HG03354 (cell line): ENCODE results near the gene ZBTB20.

Source experiments
- ATAC-seq: cut with Tn5 transposase; IDR thresholded peaks from one replicate; pipeline ENCODE4 v1.9.1; 2021; ENCODE audit warnings: mild to moderate bottlenecking; ENCODE audit not compliant: unreplicated experiment, poor library complexity, severe bottlenecking

The ZBTB20 gene

DNA sequence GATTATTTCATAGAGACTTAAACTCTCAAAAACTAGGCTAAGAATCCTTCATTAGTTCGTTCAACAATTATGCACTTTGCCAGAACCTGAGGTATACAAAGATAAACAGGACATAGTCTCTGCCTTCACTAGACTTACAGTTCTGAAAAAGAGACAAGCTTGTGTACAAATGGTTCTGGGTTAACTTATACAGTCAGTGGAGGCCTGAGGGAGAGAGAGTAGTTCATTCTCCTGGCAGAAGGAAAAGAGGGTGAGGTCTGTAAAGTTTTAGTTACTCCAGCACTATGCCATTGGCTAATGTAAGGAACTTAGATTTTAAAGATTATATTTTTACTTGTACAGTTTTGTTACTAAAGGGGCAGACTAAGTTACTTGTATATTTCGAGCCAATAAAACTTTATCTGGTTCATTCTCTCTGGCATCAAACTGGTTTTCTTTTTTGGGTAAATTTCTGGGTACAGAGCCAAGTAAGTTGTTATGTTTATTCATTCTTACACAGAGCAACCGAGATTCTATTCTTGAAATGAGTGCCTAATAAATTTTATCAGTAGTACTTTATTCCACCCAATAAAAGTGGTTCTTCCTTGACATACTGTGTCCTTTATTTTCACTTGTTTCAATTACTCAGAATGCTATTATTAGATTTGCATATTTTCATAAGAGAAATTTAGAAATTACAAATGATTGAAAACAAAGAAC lies 574.6 kb downstream of the ZBTB20 start:
- no peak for ATAC-seq

- ATAC-seq = no peak
These were observed 575.7 kb downstream of the ZBTB20 start for GRCh38 chr3:114571363-114571762.

- no peak for ATAC-seq
These were observed 577.9 kb downstream of the ZBTB20 start for GRCh38 chr3:114569186-114569585.

GRCh38 chr3:114567771-114568170 lies 579.3 kb downstream of the ZBTB20 start:
- ATAC-seq = no peak

- ATAC-seq = no peak
These were observed 580.3 kb downstream of the ZBTB20 start for GRCh38 chr3:114566767-114567166.

DNA sequence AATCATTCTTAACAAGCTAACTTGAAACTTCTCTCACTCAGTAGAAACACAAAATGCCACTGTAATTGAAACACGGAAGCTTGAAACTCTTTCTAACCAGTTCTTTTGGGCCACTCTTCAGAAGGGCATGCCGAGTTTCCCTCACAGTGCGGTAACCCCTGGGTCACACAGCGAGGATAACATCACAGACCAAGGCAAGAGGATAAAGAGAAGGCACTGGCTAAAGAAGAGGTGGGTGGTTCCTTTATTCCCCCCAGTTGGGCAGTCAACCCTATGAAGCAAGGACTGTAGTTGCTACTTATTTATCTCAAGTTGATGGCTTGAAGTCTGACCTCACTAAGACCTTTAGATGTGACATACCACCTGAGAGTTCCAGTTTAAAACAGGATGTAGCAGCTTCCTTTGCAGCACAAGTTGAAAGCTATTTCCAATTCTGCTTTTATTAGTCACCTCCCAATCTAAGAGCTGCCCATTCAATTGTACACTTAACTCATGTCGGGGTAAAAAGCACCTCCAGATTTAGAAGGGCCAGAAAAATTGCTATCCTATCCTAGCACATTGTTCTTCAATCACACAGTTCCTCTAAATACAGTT lies 580.8 kb downstream of the ZBTB20 start:
- ATAC-seq = peak; percentile 86

DNA sequence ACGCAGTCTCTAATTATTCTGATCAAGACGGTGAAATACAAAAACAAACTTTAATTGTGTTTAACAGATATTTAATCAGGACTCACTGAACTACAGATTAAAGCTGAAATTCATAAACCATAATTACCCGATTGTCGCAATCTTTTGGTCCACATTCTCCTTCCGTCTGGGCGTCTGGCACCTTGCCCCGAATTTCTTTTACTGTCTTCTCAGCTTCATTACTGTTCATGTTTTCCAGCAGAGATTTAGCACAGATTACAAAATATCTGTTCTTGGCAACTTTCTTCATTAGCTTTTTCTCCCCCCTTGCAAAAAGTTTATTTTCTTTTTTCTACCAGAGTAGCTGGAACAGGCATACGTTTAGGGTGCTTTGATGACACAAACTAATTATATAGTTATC lies 581.9 kb downstream of the ZBTB20 start:
- ATAC-seq = no peak

DNA sequence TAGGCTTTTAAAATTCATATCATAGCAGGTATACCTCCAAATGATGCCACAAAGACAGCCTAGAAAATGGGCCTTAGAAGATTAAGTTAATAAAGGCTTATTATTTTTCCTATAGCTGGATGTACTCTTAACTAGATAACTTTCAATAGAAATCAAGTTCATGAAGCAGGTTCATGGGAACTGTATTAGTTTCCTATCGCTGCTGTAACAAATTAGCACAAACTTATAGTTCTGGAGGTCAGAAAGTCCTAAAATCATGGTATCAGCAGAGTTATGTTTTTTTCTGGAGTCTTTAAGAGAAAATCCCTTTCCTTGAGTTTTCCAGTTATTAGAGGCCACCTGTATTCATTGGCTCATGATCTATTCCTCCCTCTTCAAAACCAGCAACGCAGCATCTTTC lies 583.4 kb downstream of the ZBTB20 start:
- ATAC-seq = no peak

- ATAC-seq = no peak
These were observed 584.5 kb downstream of the ZBTB20 start for GRCh38 chr3:114562557-114562956.

DNA sequence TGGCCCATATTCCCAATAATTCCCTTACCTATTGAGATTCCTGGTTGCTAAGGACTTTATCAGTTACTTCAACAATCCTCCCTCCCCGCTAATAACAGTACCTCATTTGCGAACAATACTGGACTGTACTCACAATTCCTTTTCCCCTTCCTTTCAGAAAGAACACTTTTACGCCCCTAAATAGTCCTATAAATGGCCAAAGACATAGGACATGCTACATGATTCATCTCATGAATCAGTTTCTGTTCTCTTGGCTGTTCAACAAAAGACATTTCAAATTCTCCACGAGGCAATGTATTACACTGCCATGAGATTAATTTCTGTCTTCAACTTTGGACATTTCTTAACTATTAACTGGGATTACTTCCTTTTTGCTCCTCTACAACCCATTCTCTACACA lies 588.8 kb downstream of the ZBTB20 start:
- ATAC-seq = no peak

DNA sequence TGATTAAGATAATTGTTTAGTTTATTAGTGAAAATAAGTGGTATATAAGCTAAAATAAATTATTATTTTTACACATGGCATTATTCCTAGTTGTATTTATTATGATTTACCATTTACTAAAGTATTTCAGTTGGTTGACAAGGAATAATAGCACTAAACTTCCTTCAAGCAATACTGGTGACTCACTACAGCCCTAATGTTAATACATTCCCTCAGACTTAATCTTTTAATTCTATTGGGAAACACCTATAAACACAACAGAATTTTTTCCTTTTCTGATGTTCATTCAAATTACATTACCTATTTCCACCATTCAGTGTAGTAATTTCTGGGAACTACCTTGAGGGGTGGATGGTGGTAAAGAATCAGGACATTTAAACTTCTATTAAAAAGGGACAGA lies 589.3 kb downstream of the ZBTB20 start:
- ATAC-seq = no peak

- no peak for ATAC-seq
These were observed 590.4 kb downstream of the ZBTB20 start for GRCh38 chr3:114556657-114557213.

DNA sequence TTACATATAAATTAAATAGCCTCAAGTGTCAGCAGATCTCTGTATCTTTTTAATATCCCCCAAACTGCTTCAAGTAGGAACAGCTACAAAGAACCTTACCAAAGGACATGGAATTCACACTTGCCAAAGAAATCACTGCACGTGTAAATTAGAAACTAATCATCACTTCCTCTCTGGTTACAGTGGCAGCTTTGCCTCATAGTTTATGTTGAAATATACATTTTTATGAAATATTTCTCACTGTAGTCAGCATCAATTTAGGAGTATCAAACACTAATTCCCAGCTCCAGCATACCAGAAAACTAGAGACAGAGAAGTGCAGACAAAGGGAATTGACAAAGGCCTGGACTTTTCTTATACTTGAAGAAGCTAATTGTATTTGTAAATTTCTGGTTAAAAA lies 592.4 kb downstream of the ZBTB20 start:
- no peak for ATAC-seq

GRCh38 chr3:114553949-114554593 lies 593.0 kb downstream of the ZBTB20 start:
- ATAC-seq = no peak

GRCh38 chr3:114552527-114552812 lies 594.6 kb downstream of the ZBTB20 start:
- ATAC-seq = no peak

GRCh38 chr3:114551770-114552526 lies 595.1 kb downstream of the ZBTB20 start:
- ATAC-seq = no peak

DNA sequence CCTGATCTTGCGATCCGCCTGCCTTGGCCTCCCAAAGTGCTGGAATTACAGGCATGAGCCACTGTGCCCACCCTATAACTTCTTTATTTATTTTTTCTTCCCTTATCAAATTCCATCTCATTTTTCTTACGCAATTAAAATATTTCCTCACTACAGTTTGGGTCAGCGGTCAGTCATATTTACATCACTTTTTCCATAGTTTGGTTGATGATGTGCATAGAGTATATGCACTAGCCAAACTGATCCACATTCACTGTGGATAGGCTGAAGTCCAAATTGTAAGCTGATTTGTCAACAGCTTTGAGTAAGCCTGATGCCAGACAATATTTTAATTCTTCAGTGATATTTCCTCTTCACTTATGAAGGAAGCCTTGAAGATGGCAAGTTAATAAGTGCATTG lies 596.9 kb downstream of the ZBTB20 start:
- no peak for ATAC-seq

DNA sequence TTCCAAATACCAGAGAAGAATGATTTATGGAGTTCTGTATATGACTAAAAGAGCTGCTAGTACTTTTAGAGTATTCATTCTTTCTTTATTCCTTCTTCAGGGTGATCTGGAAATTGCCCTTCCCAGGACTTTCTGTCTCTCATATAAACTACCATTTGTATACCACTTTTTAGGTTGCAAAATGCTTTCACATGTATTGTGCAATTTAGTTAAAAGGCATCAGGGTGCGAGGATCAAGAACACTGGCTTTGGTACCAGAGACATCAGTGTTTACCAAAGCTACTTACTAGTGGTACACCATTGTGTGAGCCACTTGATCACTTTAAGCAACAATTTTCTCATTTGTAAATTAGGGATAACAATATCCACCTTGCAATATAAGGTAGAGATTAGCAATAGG lies 601.9 kb downstream of the ZBTB20 start:
- no peak for ATAC-seq

DNA sequence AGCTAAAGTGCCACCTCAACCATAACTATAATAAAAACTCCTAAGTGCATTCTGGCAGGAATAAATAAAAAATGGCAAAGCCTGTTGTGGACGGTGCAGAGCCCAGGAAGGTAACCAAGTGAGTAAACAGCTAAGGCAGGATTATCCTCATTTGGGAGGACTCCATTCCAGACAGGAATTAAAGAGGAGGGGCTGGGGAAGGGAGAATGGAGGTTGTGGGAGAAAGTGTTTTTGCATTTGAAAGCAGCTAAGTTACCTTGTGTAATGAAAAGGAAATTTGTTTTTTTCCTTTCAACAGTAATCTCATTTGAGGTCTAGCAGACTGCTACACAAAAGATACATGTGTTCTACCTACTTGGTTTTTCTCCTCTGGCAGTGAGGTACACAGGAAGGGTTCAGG lies 604.7 kb downstream of the ZBTB20 start:
- no peak for ATAC-seq

- no peak for ATAC-seq
These were observed 607.6 kb downstream of the ZBTB20 start for GRCh38 chr3:114539525-114539924.

- ATAC-seq = no peak
These were observed 608.9 kb downstream of the ZBTB20 start for GRCh38 chr3:114538211-114538610.
